ENCODE results near the gene PRPF39.

DNA sequence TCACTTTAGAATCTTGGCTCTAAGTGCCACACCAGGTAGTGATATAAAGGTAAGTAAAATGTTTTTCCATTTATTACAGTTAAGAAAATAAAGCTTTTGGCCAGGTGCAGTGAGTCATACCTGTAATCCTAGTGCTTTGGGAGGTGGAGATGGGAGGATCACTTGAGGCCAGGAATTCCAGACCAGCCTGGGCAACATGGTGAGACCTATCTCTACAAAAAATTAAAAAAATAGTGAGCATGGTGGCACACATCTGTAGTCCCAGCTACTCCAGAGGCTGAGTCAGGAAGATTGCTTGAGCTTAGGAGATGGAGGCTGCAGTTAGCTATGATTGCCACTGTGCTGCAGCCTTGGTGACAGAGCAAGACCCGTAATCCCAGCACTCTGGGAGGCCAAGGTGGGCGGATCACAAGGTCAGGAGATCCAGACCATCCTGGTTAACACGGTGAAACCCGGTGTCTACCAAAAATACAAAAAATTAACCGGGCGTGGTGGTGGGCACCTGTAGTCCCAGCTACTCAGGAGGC, 56.8 kb downstream of the PRPF39 start:
- TF ChIP-seq, protein P1, sequence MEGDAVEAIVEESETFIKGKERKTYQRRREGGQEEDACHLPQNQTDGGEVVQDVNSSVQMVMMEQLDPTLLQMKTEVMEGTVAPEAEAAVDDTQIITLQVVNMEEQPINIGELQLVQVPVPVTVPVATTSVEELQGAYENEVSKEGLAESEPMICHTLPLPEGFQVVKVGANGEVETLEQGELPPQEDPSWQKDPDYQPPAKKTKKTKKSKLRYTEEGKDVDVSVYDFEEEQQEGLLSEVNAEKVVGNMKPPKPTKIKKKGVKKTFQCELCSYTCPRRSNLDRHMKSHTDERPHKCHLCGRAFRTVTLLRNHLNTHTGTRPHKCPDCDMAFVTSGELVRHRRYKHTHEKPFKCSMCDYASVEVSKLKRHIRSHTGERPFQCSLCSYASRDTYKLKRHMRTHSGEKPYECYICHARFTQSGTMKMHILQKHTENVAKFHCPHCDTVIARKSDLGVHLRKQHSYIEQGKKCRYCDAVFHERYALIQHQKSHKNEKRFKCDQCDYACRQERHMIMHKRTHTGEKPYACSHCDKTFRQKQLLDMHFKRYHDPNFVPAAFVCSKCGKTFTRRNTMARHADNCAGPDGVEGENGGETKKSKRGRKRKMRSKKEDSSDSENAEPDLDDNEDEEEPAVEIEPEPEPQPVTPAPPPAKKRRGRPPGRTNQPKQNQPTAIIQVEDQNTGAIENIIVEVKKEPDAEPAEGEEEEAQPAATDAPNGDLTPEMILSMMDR (IDR thresholded peaks at IDR 0.05), result no peak
- TF ChIP-seq POLR2A (IDR thresholded peaks at IDR 0.05), result no peak
